IPS-18a (cell line): ENCODE results near the gene METTL22.

ENCODE experiments used
- H3K27ac ChIP-seq: one replicate; pipeline ENCODE4 v1.5.1; 2013; ENCODE audit warnings: low read length
- H3K27me3 ChIP-seq: one replicate; pipeline ENCODE4 v1.6.1; 2013; ENCODE audit warnings: mild to moderate bottlenecking, low read length; ENCODE audit not compliant: control insufficient read depth, insufficient read depth
- H3K36me3 ChIP-seq: one replicate; pipeline ENCODE4 v1.6.1; 2013; ENCODE audit warnings: low read depth, low read length; ENCODE audit not compliant: control insufficient read depth
- H3K4me1 ChIP-seq: one replicate; pipeline ENCODE4 v1.6.1; 2013; ENCODE audit warnings: low read depth, low read length; ENCODE audit not compliant: control insufficient read depth
- H3K4me3 ChIP-seq: one replicate; pipeline ENCODE4 v1.5.1; 2013; ENCODE audit warnings: low read length
- H3K9ac ChIP-seq: one replicate; pipeline ENCODE4 v1.6.1; 2013; ENCODE audit warnings: mild to moderate bottlenecking, low read length, moderate library complexity
- H3K9me3 ChIP-seq: one replicate; pipeline ENCODE4 v1.6.1; 2013; ENCODE audit warnings: low read depth, low read length; ENCODE audit not compliant: control insufficient read depth

METTL22 gene, protein sequence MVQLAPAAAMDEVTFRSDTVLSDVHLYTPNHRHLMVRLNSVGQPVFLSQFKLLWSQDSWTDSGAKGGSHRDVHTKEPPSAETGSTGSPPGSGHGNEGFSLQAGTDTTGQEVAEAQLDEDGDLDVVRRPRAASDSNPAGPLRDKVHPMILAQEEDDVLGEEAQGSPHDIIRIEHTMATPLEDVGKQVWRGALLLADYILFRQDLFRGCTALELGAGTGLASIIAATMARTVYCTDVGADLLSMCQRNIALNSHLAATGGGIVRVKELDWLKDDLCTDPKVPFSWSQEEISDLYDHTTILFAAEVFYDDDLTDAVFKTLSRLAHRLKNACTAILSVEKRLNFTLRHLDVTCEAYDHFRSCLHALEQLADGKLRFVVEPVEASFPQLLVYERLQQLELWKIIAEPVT

DNA sequence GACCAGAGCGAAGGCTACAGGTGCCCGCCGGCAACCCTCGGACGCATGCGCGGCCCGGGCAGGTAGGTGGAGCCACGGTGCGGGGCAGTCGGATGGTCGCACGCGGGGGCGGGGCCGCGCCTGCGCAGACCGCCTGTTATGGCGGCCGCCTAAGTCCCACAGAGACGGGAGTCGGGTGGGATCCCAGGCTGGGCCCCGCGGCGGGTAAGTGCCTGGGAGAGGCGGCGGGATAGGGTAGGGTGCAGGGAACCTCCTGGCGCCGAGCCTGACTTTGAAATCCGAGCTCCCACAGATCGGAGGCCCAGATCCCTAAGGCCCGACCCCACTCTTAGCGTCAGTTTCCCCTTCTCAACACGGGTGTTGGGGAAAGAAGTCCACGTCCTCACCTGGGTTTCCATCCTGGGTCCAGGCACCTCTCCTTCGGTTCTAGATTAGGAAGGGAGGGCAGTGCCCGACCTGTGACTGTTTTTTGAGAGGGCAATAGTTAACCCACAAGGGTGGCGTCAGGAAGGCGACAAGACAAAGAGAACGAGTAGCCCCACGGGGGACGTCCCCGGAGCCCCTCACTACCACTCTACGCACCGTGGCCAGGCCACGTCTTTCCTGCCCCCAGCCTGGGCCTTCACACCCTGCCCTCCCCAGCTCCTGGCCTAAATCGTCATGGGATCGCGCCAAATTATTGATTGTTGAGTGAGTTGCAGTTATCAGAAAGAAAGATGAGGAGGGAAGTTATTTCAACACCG lies at the start of gene METTL22:
METTL22 (plus strand) TSS at position 127 of the 743 bp plus-strand sequence. CDS start 3,968 bp downstream, outside the sequence.
- Histone ChIP-seq H3K27me3 (no peaks in the 10 kb centered on the region), H3K36me3 (peaks cover 15% of the 10 kb centered on the region), H3K27ac (peak within 1 kb of the TSS; percentile 95), H3K9ac (peak within 1 kb of the TSS; percentile 96), H3K9me3 (no peaks in the 10 kb centered on the region), H3K4me1 (no peaks in the 10 kb centered on the region), H3K4me3 (peak within 1 kb of the TSS; percentile 96)

GRCh38 chr16:8572063-8572918 lies 49.2 kb upstream of the METTL22 start:
- no peaks in the 10 kb centered on the region for H3K27me3 ChIP-seq
- H3K36me3 ChIP-seq = no peaks in the 10 kb centered on the region
- H3K4me1 ChIP-seq = peaks cover 31% of the 10 kb centered on the region
- no peak overlapping the region for H3K4me3 ChIP-seq
- no peaks in the 10 kb centered on the region for H3K9me3 ChIP-seq
- no peak overlapping the region for H3K27ac ChIP-seq
- H3K9ac ChIP-seq = no peak overlapping the region

DNA sequence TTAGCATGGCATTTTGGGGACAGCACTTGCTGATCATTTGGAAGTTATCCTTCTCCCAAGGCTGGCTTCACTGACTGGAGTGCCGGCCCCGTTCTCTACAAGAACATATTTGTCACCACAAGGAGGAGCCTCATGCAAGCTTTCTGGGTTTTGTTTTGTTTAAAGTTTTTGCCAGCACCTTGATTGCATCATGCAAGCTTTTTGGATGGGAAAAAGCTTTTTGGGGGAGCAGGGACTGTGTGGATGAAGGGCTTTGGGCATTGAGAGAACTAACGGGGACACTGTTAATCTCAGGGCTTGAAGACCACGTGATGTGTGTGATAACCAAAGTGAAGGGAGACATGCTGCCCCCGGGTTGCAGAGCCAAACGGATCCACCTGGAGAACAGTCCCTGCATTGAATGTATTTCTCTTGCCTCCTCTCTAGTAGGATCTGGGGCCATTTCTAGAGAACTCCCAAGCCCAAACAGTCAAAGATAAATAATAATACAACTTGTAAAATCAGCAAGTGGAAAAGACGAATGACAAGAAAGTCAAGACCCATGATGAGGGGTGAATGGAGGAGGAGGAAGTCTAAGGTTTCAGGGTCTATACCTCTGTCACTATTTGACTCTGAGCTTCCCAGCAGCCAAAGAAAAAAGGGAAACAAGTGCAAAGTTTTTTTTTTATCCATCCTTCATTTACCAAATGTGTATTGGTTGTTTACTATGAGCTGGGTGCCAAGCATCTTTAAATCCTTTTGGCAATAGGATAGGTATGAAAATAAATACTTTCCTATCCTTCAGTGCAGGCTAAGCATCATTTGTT lies 48.4 kb upstream of the METTL22 start:
- H3K36me3 ChIP-seq = no peaks in the 10 kb centered on the region
- H3K27ac ChIP-seq = peak overlapping the region; percentile 84
- no peaks in the 10 kb centered on the region for H3K9me3 ChIP-seq
- H3K27me3 ChIP-seq = no peaks in the 10 kb centered on the region
- no peak overlapping the region for H3K4me3 ChIP-seq
- peaks cover 29% of the 10 kb centered on the region for H3K4me1 ChIP-seq
- H3K9ac ChIP-seq = peak overlapping the region; percentile 46

DNA sequence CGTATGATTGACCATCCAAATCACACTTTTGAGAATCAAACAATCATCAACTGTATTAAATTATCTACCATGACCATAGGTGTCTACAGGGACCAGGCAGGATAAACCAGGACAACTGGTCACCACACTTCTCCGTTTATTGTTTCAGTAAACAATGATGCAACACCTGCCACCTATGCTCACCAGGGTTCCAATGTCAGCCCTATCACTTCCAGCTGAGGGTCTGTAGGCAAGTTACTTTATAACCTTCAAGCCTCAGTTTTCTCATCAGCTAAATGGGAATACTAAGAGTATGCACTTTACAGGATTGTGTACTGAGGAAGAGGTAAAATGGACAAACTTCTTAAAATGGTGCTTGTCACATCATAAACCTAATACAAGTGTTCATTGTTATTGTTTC lies 46.1 kb upstream of the METTL22 start:
- Histone ChIP-seq H3K9me3 (no peaks in the 10 kb centered on the region), H3K27ac (no peak overlapping the region), H3K4me3 (no peak overlapping the region), H3K27me3 (no peaks in the 10 kb centered on the region), H3K4me1 (peaks cover 24% of the 10 kb centered on the region), H3K36me3 (no peaks in the 10 kb centered on the region), H3K9ac (no peak overlapping the region)

- Histone ChIP-seq H3K4me1 (peaks cover 17% of the 10 kb centered on the region), H3K27me3 (no peaks in the 10 kb centered on the region), H3K36me3 (no peaks in the 10 kb centered on the region), H3K4me3 (no peak overlapping the region), H3K9ac (no peak overlapping the region), H3K27ac (no peak overlapping the region), H3K9me3 (no peaks in the 10 kb centered on the region)
Measured at GRCh38 chr16:8576141-8577004, 45.1 kb upstream of the METTL22 start.

DNA sequence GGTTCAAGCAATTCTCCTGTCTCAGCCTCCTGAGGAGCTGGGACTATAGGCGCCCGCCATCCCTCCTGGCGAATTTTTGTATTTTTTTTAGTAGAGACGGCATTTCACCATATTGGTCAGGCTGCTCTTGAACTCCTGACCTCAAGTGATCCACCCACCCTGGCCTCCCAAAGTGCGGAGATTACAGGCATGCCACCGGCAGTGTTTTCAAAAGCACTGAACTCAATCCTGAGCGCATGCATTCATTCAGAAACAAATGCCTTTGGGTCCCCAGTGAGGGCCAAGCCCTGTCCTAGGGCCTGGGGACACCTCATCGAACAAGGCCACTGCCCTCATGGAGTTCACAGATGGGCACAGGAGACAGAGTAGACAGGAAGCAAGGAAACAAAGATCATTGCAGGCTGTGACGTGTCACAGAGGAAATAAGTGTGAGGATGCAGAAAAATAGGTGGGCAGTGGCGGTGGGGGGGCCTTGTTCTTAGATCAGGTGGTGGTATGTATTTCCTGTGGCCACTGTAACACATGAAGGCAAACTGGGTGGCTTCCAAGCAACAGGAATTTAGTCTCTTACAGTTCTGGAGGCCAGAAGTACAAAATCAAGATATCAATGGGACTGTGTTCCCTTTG lies 43.7 kb upstream of the METTL22 start:
- Histone ChIP-seq H3K4me1 (peaks cover 10% of the 10 kb centered on the region), H3K9me3 (no peaks in the 10 kb centered on the region), H3K27me3 (no peaks in the 10 kb centered on the region), H3K36me3 (no peaks in the 10 kb centered on the region), H3K9ac (no peak overlapping the region), H3K4me3 (no peak overlapping the region), H3K27ac (no peak overlapping the region)

DNA sequence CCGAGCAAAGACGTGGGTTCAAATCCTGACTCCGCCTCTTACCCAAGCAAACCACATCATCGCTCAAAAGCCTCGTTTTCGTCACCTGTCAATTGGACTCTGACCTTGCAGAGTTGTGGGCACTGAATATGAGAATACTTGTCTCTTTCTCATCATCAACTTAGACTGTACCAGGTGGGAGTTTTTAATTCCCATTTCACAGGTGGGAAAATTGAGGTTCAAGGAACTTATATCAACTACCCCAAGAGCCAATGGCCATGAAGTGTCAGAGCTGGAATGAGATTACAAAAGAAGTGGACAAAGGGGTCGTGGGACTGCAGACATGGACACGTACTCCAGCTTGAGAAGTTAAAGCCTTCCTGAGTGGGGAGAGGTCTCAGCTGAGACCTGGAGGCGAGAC lies 41.9 kb upstream of the METTL22 start:
- Histone ChIP-seq H3K4me3 (no peak overlapping the region), H3K4me1 (peaks cover 6% of the 10 kb centered on the region), H3K36me3 (no peaks in the 10 kb centered on the region), H3K27me3 (no peaks in the 10 kb centered on the region), H3K27ac (no peak overlapping the region), H3K9ac (no peak overlapping the region), H3K9me3 (no peaks in the 10 kb centered on the region)

DNA sequence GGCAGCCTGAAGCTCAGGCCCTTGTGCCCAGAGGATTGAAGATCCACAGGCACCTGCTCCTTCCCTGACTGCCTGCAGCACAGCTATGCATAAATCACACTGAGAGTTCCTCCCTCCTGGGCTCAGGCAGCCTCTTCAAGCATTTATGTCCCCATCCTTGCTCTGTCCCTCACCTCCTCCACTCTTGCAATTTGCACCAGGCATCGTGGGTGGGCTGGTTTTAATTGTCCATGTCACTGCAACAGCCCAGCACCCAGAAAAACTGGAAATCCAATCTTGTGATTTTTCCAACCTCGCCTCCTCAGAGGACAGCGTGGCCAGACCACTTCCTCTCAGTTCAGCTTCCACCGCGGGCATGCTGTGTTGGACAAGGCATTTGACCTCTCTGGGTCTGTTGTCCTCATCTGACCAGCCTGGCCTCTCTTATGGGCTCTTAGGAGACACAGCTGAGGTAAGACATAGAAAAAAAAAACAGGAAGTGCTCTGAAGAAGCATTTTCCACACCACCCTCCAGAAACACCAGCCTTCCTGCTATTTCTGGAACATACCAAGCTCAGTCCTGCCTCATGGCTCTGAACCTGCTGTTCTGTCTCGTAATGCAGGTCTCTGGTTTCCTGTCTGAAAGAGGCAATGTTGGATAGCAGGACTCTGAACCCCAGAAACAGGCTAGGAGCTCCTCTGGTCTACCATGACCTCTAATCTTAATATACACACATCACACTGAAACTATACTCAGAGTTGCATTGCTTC lies 39.5 kb upstream of the METTL22 start:
- no peaks in the 10 kb centered on the region for H3K9me3 ChIP-seq
- peaks cover 6% of the 10 kb centered on the region for H3K4me1 ChIP-seq
- H3K4me3 ChIP-seq = no peak overlapping the region
- no peak overlapping the region for H3K27ac ChIP-seq
- H3K36me3 ChIP-seq = no peaks in the 10 kb centered on the region
- H3K9ac ChIP-seq = no peak overlapping the region
- H3K27me3 ChIP-seq = peaks cover 4% of the 10 kb centered on the region

GRCh38 chr16:8583199-8583598 lies 38.3 kb upstream of the METTL22 start:
- H3K4me1 ChIP-seq = peaks cover 6% of the 10 kb centered on the region
- no peaks in the 10 kb centered on the region for H3K9me3 ChIP-seq
- H3K27me3 ChIP-seq = peaks cover 16% of the 10 kb centered on the region
- H3K9ac ChIP-seq = no peak overlapping the region
- H3K36me3 ChIP-seq = no peaks in the 10 kb centered on the region
- H3K27ac ChIP-seq = no peak overlapping the region
- no peak overlapping the region for H3K4me3 ChIP-seq
